Measurements from ENCODE around the gene TSPAN13.

- TF ChIP-seq BHLHE40 (IDR thresholded peaks at IDR 0.05; ENCODE audit: low read depth, low read length) (no peak), POLR2A (IDR thresholded peaks at IDR 0.05; ENCODE audit: low read depth, low read length) (no peak), RCOR1 (IDR thresholded peaks at IDR 0.05; ENCODE audit: insufficient replicate concordance, low read length) (no peak), CTCF (conservative IDR thresholded peaks at IDR 0.05; ENCODE audit: low read depth, low read length) (no peak), MAZ (IDR thresholded peaks at IDR 0.05; ENCODE audit: borderline replicate concordance, low read depth, low read length) (no peak), MXI1 (IDR thresholded peaks at IDR 0.05; ENCODE audit: borderline replicate concordance, low read depth, low read length) (no peak), SMC3 (IDR thresholded peaks at IDR 0.05; ENCODE audit: low read depth, low read length) (no peak), USF2 (IDR thresholded peaks at IDR 0.05; ENCODE audit: low read depth, low read length) (no peak), RFX5 (IDR thresholded peaks at IDR 0.05; ENCODE audit: low read depth, low read length) (no peak), RAD21 (IDR thresholded peaks at IDR 0.05; ENCODE audit: low read length) (no peak)
These were observed 33.9 kb upstream of the TSPAN13 start for GRCh38 chr7:16719699-16720098.
